Suppressor macrophage (primary cell): ENCODE results near the gene USH2A.

Experiments
- DNase-seq, 4 experiments: peaks; one replicate each; pipeline ENCODE4 v3.0.0-alpha.2; 2020 to 2022

USH2A gene

GRCh38 chr1:216281757-216282156 is 141.5 kb downstream of the USH2A start:
- DNase-seq, result no peak

DNA sequence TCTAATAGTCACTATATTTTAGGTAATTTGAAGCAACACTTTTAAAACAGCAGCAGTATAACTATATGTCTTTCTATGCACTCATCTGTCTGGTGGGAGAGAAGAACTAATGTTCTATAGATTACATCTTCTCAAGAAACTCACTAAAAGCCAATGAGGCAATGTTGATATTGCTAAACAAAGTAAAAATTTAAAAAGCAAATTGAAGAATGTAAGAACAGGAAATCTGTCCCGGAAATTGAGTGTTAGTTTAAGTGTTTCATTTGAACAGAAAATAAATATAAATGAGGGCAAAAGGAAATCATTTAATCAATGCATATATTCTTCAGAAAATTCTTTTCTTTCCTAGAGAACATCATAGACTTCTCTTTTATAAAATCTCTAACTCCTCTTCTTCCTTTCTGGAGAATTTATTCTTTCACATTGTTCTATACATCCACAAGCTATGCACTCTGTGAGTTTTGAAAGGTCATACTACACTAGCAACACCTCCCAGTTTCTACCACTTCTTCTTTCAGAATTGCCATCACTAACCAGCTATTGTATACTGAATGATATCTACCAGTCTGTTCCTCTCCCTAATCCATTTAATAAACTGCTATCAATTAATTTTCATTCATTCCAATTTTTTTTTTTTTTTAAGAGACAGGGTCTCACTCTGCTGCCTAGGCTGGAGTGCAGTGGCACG is 153.0 kb downstream of the USH2A start:
- DNase-seq, result no peak

- no peak for DNase-seq
These were observed 161.6 kb downstream of the USH2A start for GRCh38 chr1:216261631-216262030.

GRCh38 chr1:216258856-216259255 is 164.4 kb downstream of the USH2A start:
- no peak for DNase-seq

- DNase-seq, result no peak
These were observed 164.9 kb downstream of the USH2A start for GRCh38 chr1:216258386-216258785.

DNA sequence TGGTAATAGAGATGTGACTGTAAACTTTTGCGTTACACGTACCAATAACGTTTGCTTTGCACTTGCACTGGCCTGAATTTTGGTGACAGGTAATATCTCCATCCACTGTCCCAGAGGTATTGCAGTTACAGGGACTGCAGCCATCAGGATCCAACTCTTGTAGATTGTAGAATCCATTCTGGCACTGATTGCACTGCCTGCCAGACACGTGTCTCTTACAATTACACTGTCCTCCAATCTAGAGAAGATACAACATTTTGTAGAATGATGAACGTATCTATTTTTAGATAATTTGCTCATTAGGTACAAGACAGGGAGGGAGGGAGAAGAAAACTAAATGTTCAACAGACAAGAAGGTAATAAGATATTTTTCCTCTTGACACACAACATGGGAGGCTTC is 172.4 kb downstream of the USH2A start:
- DNase-seq, result no peak

- no peak for DNase-seq
These were observed 174.6 kb downstream of the USH2A start for GRCh38 chr1:216248628-216249027.

DNA sequence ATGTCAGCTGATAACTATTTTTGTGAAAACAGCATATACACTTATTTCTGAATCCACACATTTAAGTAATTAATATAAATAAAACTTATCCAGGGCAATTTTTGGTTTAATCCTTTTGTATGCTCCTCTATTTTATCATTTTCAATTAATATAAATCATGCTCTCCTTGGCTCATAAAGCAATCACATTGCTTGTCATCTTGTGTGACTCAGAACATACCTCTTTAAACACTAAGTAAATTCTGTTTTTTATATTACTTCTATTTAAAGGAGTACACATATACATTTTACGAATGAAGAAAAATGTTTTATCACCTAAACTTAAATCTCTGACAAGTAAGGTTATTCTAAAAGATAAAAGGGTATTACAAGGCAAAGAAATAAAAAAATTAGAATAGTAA is 175.3 kb downstream of the USH2A start:
- DNase-seq, result no peak

GRCh38 chr1:216246577-216247203 is 176.6 kb downstream of the USH2A start:
- DNase-seq, result no peak

DNA sequence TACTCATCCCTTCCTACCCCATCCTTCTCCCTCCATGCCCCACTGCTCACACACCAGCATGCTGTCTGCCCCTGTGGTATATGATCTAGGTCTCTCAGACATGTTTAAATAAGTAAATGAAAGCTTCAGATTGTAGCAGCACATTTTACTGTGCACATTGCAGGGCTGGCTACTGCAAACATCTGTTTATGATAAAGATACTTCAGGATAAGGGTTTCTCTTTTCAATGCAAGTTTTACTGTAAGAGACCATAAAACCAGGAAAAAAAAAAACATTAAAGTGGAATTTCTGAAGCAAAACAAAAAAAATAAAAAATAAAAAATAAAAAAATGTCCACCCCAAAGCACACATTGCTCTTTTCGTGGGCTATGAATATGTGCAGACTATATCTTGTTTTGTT is 184.4 kb downstream of the USH2A start:
- no peak for DNase-seq

DNA sequence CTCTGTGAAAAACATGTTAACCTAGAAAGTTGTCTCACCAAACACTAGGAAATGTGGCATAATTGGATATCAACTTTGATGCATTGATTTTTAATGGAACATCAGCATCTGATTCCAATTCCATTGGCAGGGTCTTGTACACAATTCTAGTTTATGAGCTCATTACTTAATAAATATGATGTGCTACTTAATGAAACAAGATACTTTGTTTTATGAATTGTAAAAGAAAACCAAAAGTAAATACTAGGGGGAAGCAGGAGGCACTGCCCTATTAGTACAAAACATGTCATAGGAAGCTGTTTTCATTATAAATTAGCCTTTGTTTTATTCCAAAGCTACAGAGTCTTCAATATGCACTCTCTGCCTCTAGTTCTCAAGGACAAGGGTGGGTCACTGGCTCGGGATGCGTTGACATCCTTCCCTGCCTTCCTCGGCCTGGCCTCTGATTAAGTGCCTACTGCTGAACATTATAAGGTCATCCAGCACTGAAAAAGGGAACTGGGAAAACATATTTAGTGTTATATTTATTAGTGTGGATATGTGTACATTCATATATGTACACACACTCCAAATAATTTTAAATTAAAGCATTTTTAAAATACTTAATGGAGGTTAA is 185.2 kb downstream of the USH2A start:
- no peak for DNase-seq

DNA sequence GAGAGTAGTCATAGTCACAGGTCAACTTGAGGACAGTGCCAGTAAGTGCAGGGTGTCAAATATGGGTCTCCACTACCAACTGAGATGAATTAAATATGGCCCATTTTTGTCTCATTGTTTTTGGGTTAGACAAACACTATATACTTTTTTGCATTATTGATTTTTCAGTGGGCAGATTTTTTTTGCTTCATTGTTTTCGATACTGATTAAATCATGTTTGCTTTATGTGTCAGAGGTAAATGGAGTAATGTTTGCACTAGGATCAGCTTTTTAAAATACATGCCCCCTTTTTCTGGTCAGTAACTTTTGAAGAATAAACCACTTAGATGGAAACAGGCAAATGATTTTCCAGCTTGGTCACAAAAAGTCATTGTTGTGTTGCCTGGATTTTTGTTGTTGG is 199.0 kb downstream of the USH2A start:
- no peak for DNase-seq

- DNase-seq, result peak; percentile 3 to 35 (median 8)
These were observed 199.8 kb downstream of the USH2A start for GRCh38 chr1:216223486-216223885.

GRCh38 chr1:216222288-216222687 is 201.0 kb downstream of the USH2A start:
- no peak for DNase-seq

DNA sequence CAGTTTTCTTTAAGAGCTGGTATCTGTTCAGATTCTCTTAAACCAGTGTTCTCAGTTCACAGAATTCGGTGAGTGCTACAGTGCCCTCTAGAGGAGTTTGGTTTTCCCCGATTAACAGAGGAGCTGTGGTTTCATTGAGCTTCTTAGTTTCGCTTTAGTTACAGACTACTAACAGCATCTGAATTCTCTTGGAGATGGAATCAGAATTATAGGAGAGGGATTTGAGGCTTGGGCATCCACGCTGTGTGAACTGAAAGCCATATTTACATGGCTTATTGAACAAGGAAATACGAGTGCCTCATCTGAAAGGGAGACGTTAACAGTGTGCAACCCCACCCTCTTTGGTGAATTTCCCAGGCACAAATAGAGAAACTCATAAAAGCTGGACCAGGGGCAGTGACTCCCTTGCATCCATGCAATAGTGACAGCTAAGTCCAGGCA is 202.0 kb downstream of the USH2A start:
- DNase-seq, result peak; percentile 63 to 72 (median 65)

DNA sequence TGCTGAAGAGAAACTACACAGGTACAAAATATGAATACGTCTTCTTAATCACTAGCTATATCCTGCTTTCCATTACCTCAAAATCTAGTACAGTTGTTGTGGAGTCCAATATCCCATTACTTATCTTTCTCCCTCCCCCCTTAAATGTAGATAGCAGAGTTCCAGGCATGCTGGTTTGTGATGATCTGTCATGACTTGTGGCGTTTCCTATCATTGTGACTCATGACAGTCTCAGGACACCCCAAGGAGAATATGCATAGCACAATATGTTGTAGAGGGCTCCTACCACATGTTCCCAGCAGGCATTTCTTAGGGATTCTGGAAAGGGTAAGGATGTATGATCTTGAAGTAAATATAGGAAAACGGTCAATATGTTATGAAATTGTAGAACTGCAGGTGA is 206.9 kb downstream of the USH2A start:
- no peak for DNase-seq

- no peak for DNase-seq
These were observed 208.1 kb downstream of the USH2A start for GRCh38 chr1:216215169-216215568.

DNA sequence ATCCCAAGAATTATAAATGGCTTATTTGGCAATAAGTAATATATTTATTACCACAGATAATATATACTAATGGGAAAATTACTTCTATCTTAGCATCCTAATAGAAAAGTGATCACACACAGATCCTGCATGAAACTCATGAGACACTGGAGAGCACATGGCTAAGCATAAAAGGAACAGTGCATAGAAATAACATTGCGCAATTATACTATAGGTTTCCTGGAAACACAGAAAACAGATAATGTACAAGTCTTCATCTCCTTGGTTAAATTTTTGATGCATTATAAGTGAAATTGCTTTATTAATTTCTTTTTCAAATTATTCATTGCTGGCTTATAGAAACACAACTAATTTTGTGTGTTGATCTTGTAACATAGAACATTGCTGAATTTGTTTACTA is 210.4 kb downstream of the USH2A start:
- no peak for DNase-seq

DNA sequence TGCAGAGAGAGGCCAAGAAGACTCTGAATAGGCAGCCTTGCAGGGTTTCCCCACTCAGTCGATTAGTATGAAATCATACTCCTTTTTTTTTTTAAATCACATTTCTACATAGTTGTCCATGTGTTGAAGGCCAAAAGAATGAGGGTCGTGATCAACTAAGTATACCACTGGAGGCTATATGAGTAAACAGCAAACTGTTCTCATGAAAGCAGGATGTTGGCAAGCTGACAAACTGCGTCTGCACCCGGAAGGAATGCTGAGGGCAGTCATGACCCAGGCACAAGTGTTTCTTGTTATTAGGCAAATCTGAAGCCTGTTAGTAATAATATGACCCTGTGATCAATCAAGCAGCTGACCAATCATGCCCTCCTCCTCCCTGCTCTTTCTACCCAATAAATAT is 213.2 kb downstream of the USH2A start:
- no peak for DNase-seq

DNA sequence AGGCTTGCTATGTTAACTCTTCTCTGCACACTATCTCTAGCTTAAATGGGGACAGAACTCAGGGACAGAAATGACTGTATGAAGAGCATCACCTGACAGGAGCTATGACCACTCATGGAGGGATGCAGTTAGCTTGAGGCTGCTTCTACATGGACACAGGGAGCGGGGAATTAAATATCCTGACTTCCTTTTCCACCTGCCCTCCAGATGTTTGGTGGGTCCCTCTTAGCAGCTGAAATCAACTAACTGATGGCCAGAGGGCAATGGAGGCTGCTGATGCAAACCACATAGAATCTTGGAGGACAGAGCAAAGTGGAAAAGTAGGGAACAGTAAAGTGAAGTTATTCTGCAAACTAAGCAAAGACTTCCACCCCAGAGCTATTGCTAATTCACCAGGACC is 214.1 kb downstream of the USH2A start:
- no peak for DNase-seq

DNA sequence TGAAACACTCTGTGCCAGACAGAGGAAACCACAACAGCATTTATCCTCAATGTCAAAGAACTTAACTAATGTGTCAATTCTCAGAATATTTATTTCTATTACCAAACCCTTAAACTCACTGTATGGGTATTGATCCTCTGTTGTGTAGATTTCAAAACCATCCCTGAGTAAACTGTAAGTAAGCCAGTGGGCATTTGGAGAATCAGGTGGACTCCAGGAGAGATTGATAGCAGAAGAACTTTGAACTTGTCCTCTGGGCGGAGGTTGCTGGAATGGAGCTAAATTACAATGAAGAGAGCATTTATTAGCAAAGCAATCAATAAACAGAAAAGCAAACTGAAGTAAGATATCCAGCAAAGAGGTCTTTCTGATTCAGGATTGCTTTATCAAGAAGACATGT is 216.1 kb downstream of the USH2A start:
- no peak for DNase-seq

- no peak for DNase-seq
These were observed 218.1 kb downstream of the USH2A start for GRCh38 chr1:216205176-216205575.

- no peak for DNase-seq
These were observed 221.3 kb downstream of the USH2A start for GRCh38 chr1:216201946-216202345.

DNA sequence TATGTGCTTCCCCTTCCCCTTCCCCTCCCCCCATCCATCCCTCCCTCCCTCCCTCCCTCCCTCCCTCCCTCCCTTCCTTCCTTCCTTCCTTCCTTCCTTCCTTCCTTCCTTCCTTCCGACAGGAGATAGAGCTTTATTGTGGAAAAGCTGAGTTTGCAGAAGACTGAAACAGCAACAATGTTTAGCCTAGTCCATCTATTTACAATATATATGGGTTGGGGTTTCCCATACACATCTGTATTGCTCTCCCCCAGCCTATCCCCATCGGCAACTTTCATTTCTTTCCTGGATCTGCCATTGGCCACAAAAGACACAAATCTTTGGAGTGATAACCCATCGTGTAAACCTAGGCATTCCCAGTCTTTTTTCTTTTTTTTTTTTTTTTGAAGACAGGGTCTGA is 222.3 kb downstream of the USH2A start:
- no peak for DNase-seq
